WTC11 (cell line): ENCODE results near the gene HSPA12A.

ENCODE experiments used
- GRHL2 ChIP-seq: fragments of 250-450 bp; sonication (Bioruptor Pico); IDR thresholded peaks from 2 replicates; pipeline ENCODE4 v1.8.0; 2022; ENCODE audit warnings: mild to moderate bottlenecking, moderate library complexity; ENCODE audit not compliant: insufficient replicate concordance, severe bottlenecking
- NR3C1 ChIP-seq: sonication (generic); formaldehyde crosslinking; conservative IDR thresholded peaks from 2 replicates; pipeline ENCODE4 v1.8.1; 2023; ENCODE audit warnings: low read depth, mild to moderate bottlenecking, missing genetic modification reagents
- RELA ChIP-seq: sonication (generic); formaldehyde crosslinking; IDR thresholded peaks from 2 replicates; pipeline ENCODE4 v1.8.1; 2022; ENCODE audit warnings: missing genetic modification reagents, mild to moderate bottlenecking, borderline replicate concordance
- SOX15 ChIP-seq: fragments of 250-450 bp; sonication (Bioruptor Pico); IDR thresholded peaks from 2 replicates; pipeline ENCODE4 v1.9.0; 2021; ENCODE audit warnings: mild to moderate bottlenecking
- TEAD4 ChIP-seq: sonication (generic); formaldehyde crosslinking; IDR thresholded peaks from 2 replicates; pipeline ENCODE4 v1.8.0; 2022; ENCODE audit warnings: mild to moderate bottlenecking, missing genetic modification reagents
- ZNF138 ChIP-seq: sonication (generic); formaldehyde crosslinking; conservative IDR thresholded peaks from 2 replicates; pipeline ENCODE4 v1.8.1; 2022; ENCODE audit warnings: mild to moderate bottlenecking, moderate library complexity, missing genetic modification reagents
- TF ChIP-seq, protein P1 (sequence below): fragments of 200-600 bp; IDR thresholded peaks from 2 replicates; pipeline ENCODE4 v1.8.0; 2022; ENCODE audit warnings: antibody characterized with exemption
- TF ChIP-seq, protein P2 (sequence below): sonication (generic); formaldehyde crosslinking; conservative IDR thresholded peaks from 2 replicates; pipeline ENCODE4 v1.8.1; 2022; ENCODE audit warnings: mild to moderate bottlenecking, missing genetic modification reagents

DNA sequence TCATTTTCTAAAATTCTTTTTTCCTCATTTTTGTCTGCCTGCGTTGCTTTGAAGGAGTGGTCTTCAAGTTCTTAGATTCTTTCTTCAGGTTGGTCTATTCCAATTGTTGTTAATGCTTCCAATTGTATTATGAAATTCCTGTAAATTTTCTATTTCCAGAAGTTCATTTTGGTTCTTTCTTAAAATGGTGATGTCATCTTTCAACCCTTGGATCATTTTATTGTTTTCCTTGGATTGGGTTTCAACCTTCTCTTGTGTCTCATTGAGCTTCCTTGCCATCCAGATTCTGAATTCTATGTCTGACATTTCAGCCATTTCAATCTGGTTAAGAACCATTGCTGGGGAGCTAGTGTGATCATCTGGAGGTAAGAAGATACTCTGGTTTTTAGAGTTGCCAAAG lies 88.5 kb downstream of the HSPA12A start:
- TF ChIP-seq, protein P1, sequence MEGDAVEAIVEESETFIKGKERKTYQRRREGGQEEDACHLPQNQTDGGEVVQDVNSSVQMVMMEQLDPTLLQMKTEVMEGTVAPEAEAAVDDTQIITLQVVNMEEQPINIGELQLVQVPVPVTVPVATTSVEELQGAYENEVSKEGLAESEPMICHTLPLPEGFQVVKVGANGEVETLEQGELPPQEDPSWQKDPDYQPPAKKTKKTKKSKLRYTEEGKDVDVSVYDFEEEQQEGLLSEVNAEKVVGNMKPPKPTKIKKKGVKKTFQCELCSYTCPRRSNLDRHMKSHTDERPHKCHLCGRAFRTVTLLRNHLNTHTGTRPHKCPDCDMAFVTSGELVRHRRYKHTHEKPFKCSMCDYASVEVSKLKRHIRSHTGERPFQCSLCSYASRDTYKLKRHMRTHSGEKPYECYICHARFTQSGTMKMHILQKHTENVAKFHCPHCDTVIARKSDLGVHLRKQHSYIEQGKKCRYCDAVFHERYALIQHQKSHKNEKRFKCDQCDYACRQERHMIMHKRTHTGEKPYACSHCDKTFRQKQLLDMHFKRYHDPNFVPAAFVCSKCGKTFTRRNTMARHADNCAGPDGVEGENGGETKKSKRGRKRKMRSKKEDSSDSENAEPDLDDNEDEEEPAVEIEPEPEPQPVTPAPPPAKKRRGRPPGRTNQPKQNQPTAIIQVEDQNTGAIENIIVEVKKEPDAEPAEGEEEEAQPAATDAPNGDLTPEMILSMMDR, result no peak
- no peak for TF ChIP-seq GRHL2 (CRISPR knock-in tag)
- no peak for TF ChIP-seq ZNF138 (CRISPR knock-in tag)
- TF ChIP-seq, protein P2, sequence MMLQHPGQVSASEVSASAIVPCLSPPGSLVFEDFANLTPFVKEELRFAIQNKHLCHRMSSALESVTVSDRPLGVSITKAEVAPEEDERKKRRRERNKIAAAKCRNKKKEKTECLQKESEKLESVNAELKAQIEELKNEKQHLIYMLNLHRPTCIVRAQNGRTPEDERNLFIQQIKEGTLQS, result no peak
- no peak for TF ChIP-seq RELA (CRISPR knock-in tag)
- TF ChIP-seq TEAD4, result no peak
- TF ChIP-seq NR3C1, result no peak
- no peak for TF ChIP-seq SOX15 (CRISPR knock-in tag)
